HepG2 (cell line): Measurements from ENCODE around the gene IGIP. TPM values are rescaled to one million over a fixed set of nuclear protein-coding genes. Genes with fewer than 3 reads are reported as not detected.

Experiments used
- ATAC-seq: fragments of 200-7000 bp; cut with Tn5 transposase; 3 replicates; pipeline ENCODE4 v1.9.1; 2020; ENCODE audit warnings: mild to moderate bottlenecking, moderate library complexity
- BruUV-seq: library from RNA; stranded (reverse); fragments of 400-500 nt; replicated peaks from 2 replicates; lab custom pipeline; 2021; lab: Mats Ljungman, UMichigan
- CTCF ChIA-PET: fragments of 300-600 bp; formaldehyde crosslinking; extraction: SDS; loops from one replicate; lab custom pipeline; 2021; ENCODE audit warnings: low total read pairs, inconsistent platforms, low intra/inter-chr PET ratio; lab: Yijun Ruan, JAX
- POLR2A ChIA-PET: fragments of 350-600 bp; sonication (Branson Sonifier 250); formaldehyde crosslinking; loops from one replicate; lab custom pipeline; 2020; ENCODE audit warnings: antibody characterized with exemption, inconsistent platforms; lab: Yijun Ruan, JAX
- DNase-seq: peaks from one replicate; pipeline ENCODE4 v3.0.0-alpha.2; 2015; ENCODE audit warnings: low spot score
- FAIRE-seq: peaks from 3 replicates; lab custom pipeline; 2011; peaks lifted over from hg19 to GRCh38; lab: Jason Lieb, UNC
- H2AFZ ChIP-seq: one replicate; pipeline ENCODE4 v1.6.1; 2011; ENCODE audit warnings: low read length, inconsistent platforms
- H3K27ac ChIP-seq: fragments of 300-600 bp; 3 replicates; pipeline ENCODE4 v1.8.0; 2011; ENCODE audit warnings: mixed run types, mild to moderate bottlenecking, mixed read lengths, low read length, inconsistent platforms; ENCODE audit not compliant: insufficient read depth; ENCODE audit errors: extremely low read length
- H3K27me3 ChIP-seq, 2 experiments: fragments of 200-600 bp in 1 of 2; 2 replicates in 1 of 2; 3 replicates in 1 of 2; pipeline versions ENCODE4 v1.6.0 to v1.8.0; 2011; ENCODE audit warnings: low read length in 2 of 2, mild to moderate bottlenecking in 2 of 2, moderate library complexity in 2 of 2, inconsistent platforms in 1 of 2; ENCODE audit not compliant: insufficient read depth in 2 of 2, control insufficient read depth in 1 of 2
- H3K36me3 ChIP-seq, 2 experiments: fragments of 200-600 bp in 1 of 2; replicated peaks in 1 of 2; 2 replicates in 1 of 2; 3 replicates in 1 of 2; pipeline versions ENCODE4 v1.5.1 to v1.8.0; 2011; ENCODE audit warnings: low read length in 2 of 2, inconsistent platforms in 1 of 2; ENCODE audit not compliant: insufficient read depth in 2 of 2, control insufficient read depth in 1 of 2
- H3K4me1 ChIP-seq: 2 replicates; pipeline ENCODE4 v1.5.1; 2012; ENCODE audit warnings: low read length, inconsistent platforms; ENCODE audit not compliant: insufficient read depth
- H3K4me2 ChIP-seq: 2 replicates; pipeline ENCODE4 v1.6.0; 2011; ENCODE audit warnings: low read depth, low read length, inconsistent platforms
- H3K4me3 ChIP-seq, 3 experiments: fragments of 200-600 bp in 1 of 3; sonication (generic), shearing (Covaris generic) in 1 of 3; replicated peaks in 1 of 3; 2 replicates each; pipeline ENCODE4 v1.5.1; 2011 to 2016; ENCODE audit warnings: low read length in 3 of 3, inconsistent platforms in 2 of 3, low read depth in 2 of 3, mild to moderate bottlenecking in 2 of 3, control low read depth in 1 of 3, mixed read lengths in 1 of 3; ENCODE audit not compliant: insufficient read depth in 1 of 3
- H3K79me2 ChIP-seq: one replicate; pipeline ENCODE4 v1.6.1; 2011; ENCODE audit warnings: low read length, inconsistent platforms; ENCODE audit not compliant: insufficient read depth
- H3K9ac ChIP-seq: 2 replicates; pipeline ENCODE4 v1.6.0; 2011; ENCODE audit warnings: mild to moderate bottlenecking, low read depth, low read length, inconsistent platforms; ENCODE audit not compliant: insufficient read depth
- H3K9me3 ChIP-seq: 2 replicates; pipeline ENCODE4 v1.5.1; 2012; ENCODE audit warnings: mild to moderate bottlenecking, low read length
- H4K20me1 ChIP-seq: 2 replicates; pipeline ENCODE4 v1.6.0; 2011; ENCODE audit warnings: inconsistent platforms, mild to moderate bottlenecking, low read length, moderate library complexity; ENCODE audit not compliant: insufficient read depth
- CENPT ChIP-seq: sonication (generic); formaldehyde crosslinking; IDR thresholded peaks from 2 replicates; pipeline ENCODE4 v1.8.0; 2022; ENCODE audit warnings: low read depth, mild to moderate bottlenecking, moderate library complexity, missing genetic modification reagents
- GRHL1 ChIP-seq: sonication (generic); formaldehyde crosslinking; conservative IDR thresholded peaks from 2 replicates; pipeline ENCODE4 v1.8.0; 2022; ENCODE audit warnings: missing genetic modification reagents
- HNRNPLL ChIP-seq: fragments of 200-400 bp; formaldehyde crosslinking; IDR thresholded peaks from 2 replicates; pipeline ENCODE4 v1.6.1; 2017; ENCODE audit warnings: mild to moderate bottlenecking, low read depth, low read length; ENCODE audit not compliant: poor library complexity, severe bottlenecking
- SOX13 ChIP-seq, 3 experiments: fragments of 450-650 bp in 1 of 3; sonication (generic) in 1 of 3; formaldehyde crosslinking in 1 of 3; IDR thresholded peaks in 2 of 3; conservative IDR thresholded peaks in 1 of 3; 2 replicates each; pipeline versions ENCODE4 v1.5.0 to v1.6.1; 2016 to 2020; ENCODE audit warnings: antibody characterized with exemption in 1 of 3, mild to moderate bottlenecking in 1 of 3, missing compliant biosample characterization in 1 of 3, missing genetic modification reagents in 1 of 3, moderate library complexity in 1 of 3
- XRCC5 ChIP-seq: fragments of 200-400 bp; formaldehyde crosslinking; optimal IDR thresholded peaks from 2 replicates; pipeline ENCODE3; 2017; ENCODE audit warnings: mild to moderate bottlenecking, low read length
- ZFP1 ChIP-seq: IDR thresholded peaks from 2 replicates; pipeline ENCODE4 v1.6.1; 2016
- ZNF20 ChIP-seq: sonication (generic); formaldehyde crosslinking; IDR thresholded peaks from 2 replicates; pipeline ENCODE4 v1.4.0; 2020; ENCODE audit warnings: mild to moderate bottlenecking, moderate library complexity, missing genetic modification reagents
- ZNF577 ChIP-seq: sonication (generic); formaldehyde crosslinking; IDR thresholded peaks from 2 replicates; pipeline ENCODE4 v1.4.0; 2020; ENCODE audit warnings: mild to moderate bottlenecking, low read depth, missing genetic modification reagents, borderline replicate concordance
- ZNF629 ChIP-seq: sonication (generic); formaldehyde crosslinking; conservative IDR thresholded peaks from 2 replicates; pipeline ENCODE4 v1.5.0; 2020; ENCODE audit warnings: missing genetic modification reagents
- WGBS: methylation state at CpG from one replicate; pipeline ENCODE4 v1.1.6; 2017; ENCODE audit warnings: low lambda C conversion rate; 5-methylcytosine and 5-hydroxymethylcytosine counted together
- in situ Hi-C: cut with HindIII; loops from 2 replicates; pipeline ENCODE4 v1.10.0; 2017; ENCODE audit warnings: low pct_unique_long_range_greater_than_20kb; ENCODE audit not compliant: extremely low pct_ligation_motif_present
- intact Hi-C: fragments of 100-400 bp; cut with micrococcal nuclease; formaldehyde crosslinking; loops from one replicate; pipeline ENCODE4 v1.10.0; 2022; ENCODE audit not compliant: unreplicated experiment
- polyA plus RNA-seq, 8 experiments: library from polyadenylated mRNA; depleted of rRNA in 3 of 8; stranded (reverse) in 7 of 8; unstranded in 1 of 8; fragments of >200 nt; fragmentation: Illumina TruSeq in 4 of 8; extraction: Trizol in 4 of 8; gene quantifications; 2 replicates each; pipeline versions ENCODE4 v1.2.1 to v1.2.3, GENCODE V29; 2011 to 2016; ENCODE audit warnings: low read depth in 4 of 8, missing spikeins in 1 of 8, mixed read lengths in 1 of 8; ENCODE audit not compliant: insufficient read depth in 1 of 8
- total RNA-seq, 5 experiments: library from RNA; depleted of rRNA; stranded (reverse); fragments of >200 nt; fragmentation: Illumina TruSeq; extraction: Trizol; gene quantifications; 2 replicates each; pipeline ENCODE4 v1.2.3, GENCODE V29; 2016; ENCODE audit warnings: low read depth in 1 of 5

The IGIP gene
- total and polyA plus RNA-seq, 2 of the 13 experiments (the other 11 are each of a cell fraction or from before 2014, with no cell fraction given): 1.7 to 2.1 TPM

GRCh38 chr5:140157032-140157781, 31.5 kb downstream of the IGIP start (continued):
- TF ChIP-seq ZNF577 (no peak), ZFP1 (CRISPR knock-in tag) (no peak; the same call in 1 of the 2 replicates), XRCC5 (peak; percentile 65), ZNF20 (CRISPR knock-in tag) (no peak)

GRCh38 chr5:140159014-140159927, 33.5 kb downstream of the IGIP start:
- no peaks in the 10 kb centered on the region for H4K20me1 ChIP-seq
- no peak overlapping the region for H3K4me3 ChIP-seq
- ATAC-seq (no peak), FAIRE-seq (no peak), DNase-seq (no peak)
- CTCF ChIA-PET: no interaction called here
- no TSS peak for BruUV-seq
- intact Hi-C loops (loop anchor here (5.0 kb wide), 1 partner anchor 372 kb away; no protein-coding TSS in a partner anchor), in situ Hi-C loops (loop anchor here (5.0 kb wide), 1 partner anchor 87 kb away; no protein-coding TSS in a partner anchor)
- no peaks in the 10 kb centered on the region for H3K79me2 ChIP-seq
- no peak overlapping the region for H3K27ac ChIP-seq
- 85% methylated on average over 7 of the region's 7 CpGs for WGBS
- H3K4me1 ChIP-seq: peaks cover 14% of the 10 kb centered on the region
- no peak overlapping the region for H3K9ac ChIP-seq
- H3K9me3 ChIP-seq: no peaks in the 10 kb centered on the region
- POLR2A ChIA-PET: no interaction called here
- no peaks in the 10 kb centered on the region for H3K27me3 ChIP-seq
- H3K4me2 ChIP-seq: no peak overlapping the region
- TF ChIP-seq HNRNPLL (no peak), SOX13 (IDR thresholded peaks at IDR 0.05) (no peak), SOX13 (CRISPR knock-in tag; conservative IDR thresholded peaks at IDR 0.05 in 1 of 2, IDR thresholded peaks at IDR 0.05 in 1 of 2) (no peak), GRHL1 (no peak), ZNF629 (CRISPR knock-in tag) (peak; percentile 54), CENPT (CRISPR knock-in tag) (no peak)
- H3K36me3 ChIP-seq: no peaks in the 10 kb centered on the region
- H2AFZ ChIP-seq: no peak overlapping the region
